ENCODE data around the gene COQ5. TPM values are rescaled to one million over a fixed set of nuclear protein-coding genes. Genes with fewer than 3 reads are reported as not detected.

The COQ5 gene
- total and polyA plus RNA-seq, 2 donors from 2014 or later = 26.5 to 60.8 TPM

DNA sequence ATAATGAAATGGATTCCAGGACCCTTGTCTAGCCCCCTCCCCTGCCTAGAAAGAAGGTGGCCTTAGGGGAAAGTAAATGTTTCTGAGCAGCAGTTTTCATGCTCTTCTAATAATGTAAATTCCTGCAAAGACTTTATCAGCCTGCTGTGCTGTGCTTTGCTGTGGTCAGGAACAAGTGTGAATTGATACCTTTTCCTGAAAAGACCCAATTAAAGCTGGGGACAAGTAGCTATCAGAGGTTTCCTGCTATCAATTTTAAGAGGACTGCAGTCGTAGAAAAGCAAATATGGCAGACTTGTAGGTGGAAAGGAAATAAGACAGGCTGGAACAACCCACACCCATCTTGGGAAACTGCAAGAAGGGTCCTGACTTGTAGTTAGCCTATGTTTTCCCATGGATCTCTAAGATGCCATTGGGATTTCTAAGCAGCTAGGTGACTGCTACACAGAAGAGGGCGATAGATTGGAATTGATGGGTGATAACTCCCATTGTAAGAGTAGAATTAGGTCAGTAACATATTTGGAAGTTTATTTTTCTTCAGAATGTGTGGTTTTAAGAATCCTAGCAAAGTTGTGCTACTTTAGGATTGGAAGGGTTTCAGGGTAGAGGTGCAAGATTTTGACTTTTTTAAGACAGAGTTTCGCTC lies 30.0 kb downstream of the COQ5 start:
- H3K9ac ChIP-seq (ENCODE audit: low read length in 3 of 3) = no peak overlapping the region
- intact Hi-C loops (cut with DNase I) = no loop called here
- H3K4me3 ChIP-seq (ENCODE audit: low read length in 3 of 3) = no peak overlapping the region
- no peaks in the 10 kb centered on the region for H3K27me3 ChIP-seq (ENCODE audit: control insufficient read depth, insufficient read depth, low read length)
- peaks cover 3 to 8% (median 3%) of the 10 kb centered on the region in 3 donors for H3K4me1 ChIP-seq (ENCODE audit: control insufficient read depth in 2 of 3, insufficient read depth in 2 of 3, low read depth in 1 of 3, low read length in 3 of 3)
- FAIRE-seq (no peak), DNase-seq (no peak)
- no peak overlapping the region for H3K27ac ChIP-seq (ENCODE audit: low read depth in 2 of 2, low read length in 2 of 2)
- no peaks in the 10 kb centered on the region for H3K9me3 ChIP-seq (ENCODE audit: control insufficient read depth in 2 of 3, insufficient read depth in 1 of 3, low read length in 3 of 3)
- H3K36me3 ChIP-seq (ENCODE audit: control insufficient read depth in 2 of 3, insufficient read depth in 3 of 3, low read length in 3 of 3) = peaks cover 0 to 28% (median 8%) of the 10 kb centered on the region in 3 donors
- TF ChIP-seq, protein P1, sequence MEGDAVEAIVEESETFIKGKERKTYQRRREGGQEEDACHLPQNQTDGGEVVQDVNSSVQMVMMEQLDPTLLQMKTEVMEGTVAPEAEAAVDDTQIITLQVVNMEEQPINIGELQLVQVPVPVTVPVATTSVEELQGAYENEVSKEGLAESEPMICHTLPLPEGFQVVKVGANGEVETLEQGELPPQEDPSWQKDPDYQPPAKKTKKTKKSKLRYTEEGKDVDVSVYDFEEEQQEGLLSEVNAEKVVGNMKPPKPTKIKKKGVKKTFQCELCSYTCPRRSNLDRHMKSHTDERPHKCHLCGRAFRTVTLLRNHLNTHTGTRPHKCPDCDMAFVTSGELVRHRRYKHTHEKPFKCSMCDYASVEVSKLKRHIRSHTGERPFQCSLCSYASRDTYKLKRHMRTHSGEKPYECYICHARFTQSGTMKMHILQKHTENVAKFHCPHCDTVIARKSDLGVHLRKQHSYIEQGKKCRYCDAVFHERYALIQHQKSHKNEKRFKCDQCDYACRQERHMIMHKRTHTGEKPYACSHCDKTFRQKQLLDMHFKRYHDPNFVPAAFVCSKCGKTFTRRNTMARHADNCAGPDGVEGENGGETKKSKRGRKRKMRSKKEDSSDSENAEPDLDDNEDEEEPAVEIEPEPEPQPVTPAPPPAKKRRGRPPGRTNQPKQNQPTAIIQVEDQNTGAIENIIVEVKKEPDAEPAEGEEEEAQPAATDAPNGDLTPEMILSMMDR (IDR thresholded peaks at IDR 0.05; ENCODE audit: borderline replicate concordance, extremely low read depth, insufficient read depth) = no peak

DNA sequence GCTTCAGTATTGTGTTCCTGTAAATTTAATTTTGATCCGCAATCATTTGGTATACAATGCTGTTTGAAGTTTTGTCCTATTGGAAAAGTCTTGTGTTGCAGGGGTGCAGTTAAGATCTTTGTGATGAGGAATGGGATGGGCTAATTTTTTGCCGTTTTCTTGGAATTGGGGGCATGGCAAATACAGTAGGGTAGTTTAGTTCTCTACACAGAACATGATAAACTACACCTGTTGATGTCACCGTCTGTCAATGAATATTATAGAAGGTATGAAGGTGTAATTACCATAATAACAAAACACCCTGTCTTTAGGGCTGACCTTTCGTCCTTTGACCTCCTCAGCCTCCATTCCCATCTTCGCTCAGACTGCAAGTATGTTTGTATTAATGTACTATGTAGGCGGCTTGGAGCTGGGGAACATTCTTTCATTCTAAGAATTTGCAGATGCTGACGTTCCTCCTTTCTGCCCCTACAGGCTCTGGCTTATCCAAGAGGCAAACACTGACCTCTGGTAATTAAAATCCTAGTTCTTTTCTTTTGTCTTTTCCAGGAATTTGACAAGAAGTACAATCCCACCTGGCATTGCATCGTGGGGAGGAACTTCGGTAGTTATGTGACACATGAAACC lies 31.3 kb downstream of the COQ5 start:
- H3K9me3 ChIP-seq (ENCODE audit: control insufficient read depth in 2 of 3, insufficient read depth in 1 of 3, low read length in 3 of 3) = no peaks in the 10 kb centered on the region
- no peak overlapping the region for H3K27ac ChIP-seq (ENCODE audit: low read depth in 2 of 2, low read length in 2 of 2)

DNA sequence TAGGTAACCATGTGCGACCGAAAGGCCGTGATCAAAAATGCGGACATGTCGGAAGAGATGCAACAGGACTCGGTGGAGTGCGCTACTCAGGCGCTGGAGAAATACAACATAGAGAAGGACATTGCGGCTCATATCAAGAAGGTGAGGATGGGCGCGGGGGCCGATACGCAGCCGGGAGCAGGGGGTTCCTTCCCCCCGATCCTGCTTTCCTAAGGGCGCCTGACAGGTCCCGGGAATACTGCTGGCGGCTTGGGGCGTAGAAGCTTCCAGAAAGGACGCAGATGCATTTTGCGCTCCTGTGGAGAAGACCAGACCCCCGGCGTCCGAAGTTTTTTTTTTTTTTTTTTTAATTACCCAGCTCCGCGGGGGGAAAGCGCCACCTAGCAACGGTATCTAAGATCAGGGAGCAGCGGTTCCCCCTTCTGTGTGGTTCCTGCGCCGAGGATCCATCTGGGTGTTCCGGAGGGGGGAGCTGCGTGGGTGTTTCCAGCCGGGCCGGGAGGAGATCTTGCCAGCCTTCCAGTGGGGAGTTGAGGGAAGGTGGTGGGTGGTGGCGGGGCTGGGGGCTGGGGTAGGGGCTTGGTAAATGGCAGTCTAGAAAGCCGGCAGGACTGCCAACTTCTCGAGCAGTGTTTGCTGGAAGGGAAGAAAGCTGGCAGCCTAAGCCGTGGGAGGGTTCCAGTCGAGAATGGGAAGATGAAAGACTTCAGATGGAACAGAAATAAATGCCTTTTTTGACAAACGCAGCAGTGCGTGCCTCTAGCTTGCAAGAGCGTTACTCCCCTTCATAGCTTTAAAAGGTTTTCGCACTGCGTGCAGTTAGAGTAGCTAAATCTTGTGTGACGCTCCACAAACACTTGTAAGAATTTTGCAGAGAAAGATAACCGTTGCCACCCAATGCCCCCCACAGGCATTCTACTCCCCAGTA lies 32.3 kb downstream of the COQ5 start:
- DNase-seq = peak; percentile 65 to 90 (median 76)
- Histone ChIP-seq H3K4me3 (ENCODE audit: low read length in 3 of 3) (peak overlapping the region; percentile 78 to 89 (median 87)), H3K9me3 (ENCODE audit: control insufficient read depth in 2 of 3, insufficient read depth in 1 of 3, low read length in 3 of 3) (no peaks in the 10 kb centered on the region), H3K4me1 (ENCODE audit: control insufficient read depth in 2 of 3, insufficient read depth in 2 of 3, low read depth in 1 of 3, low read length in 3 of 3) (peaks cover 3 to 8% (median 3%) of the 10 kb centered on the region in 3 donors), H3K27me3 (ENCODE audit: control insufficient read depth, insufficient read depth, low read length) (no peaks in the 10 kb centered on the region), H3K27ac (ENCODE audit: low read depth in 2 of 2, low read length in 2 of 2) (peak overlapping the region; percentile 91 to 92), H3K36me3 (ENCODE audit: control insufficient read depth in 2 of 3, insufficient read depth in 3 of 3, low read length in 3 of 3) (peaks cover 0 to 20% (median 3%) of the 10 kb centered on the region in 3 donors), H3K9ac (ENCODE audit: low read length in 3 of 3) (peak overlapping the region; percentile 65 to 88 (median 66))
- no peak for FAIRE-seq
- intact Hi-C loops (cut with DNase I) = no loop called here
- TF ChIP-seq, protein P1 (IDR thresholded peaks at IDR 0.05; ENCODE audit: borderline replicate concordance, extremely low read depth, insufficient read depth) = no peak

More for the DNA sequence above, 31.3 kb downstream of the COQ5 start:
- DNase-seq = no peak
- H3K4me1 ChIP-seq (ENCODE audit: control insufficient read depth in 2 of 3, insufficient read depth in 2 of 3, low read depth in 1 of 3, low read length in 3 of 3) = peaks cover 3 to 8% (median 3%) of the 10 kb centered on the region in 3 donors
- no peak for FAIRE-seq
- H3K9ac ChIP-seq (ENCODE audit: low read length in 3 of 3) = peak overlapping the region; percentile 6 to 66 (median 47)
- intact Hi-C loops (cut with DNase I) = no loop called here
- H3K27me3 ChIP-seq (ENCODE audit: control insufficient read depth, insufficient read depth, low read length) = no peaks in the 10 kb centered on the region
- H3K36me3 ChIP-seq (ENCODE audit: control insufficient read depth in 2 of 3, insufficient read depth in 3 of 3, low read length in 3 of 3) = peaks cover 0 to 20% (median 3%) of the 10 kb centered on the region in 3 donors
- peak overlapping the region; percentile 72 to 87 (median 78) for H3K4me3 ChIP-seq (ENCODE audit: low read length in 3 of 3)
- TF ChIP-seq, protein P1 (IDR thresholded peaks at IDR 0.05; ENCODE audit: borderline replicate concordance, extremely low read depth, insufficient read depth) = no peak

Measured in kidney (tissue), 14 donors.